Nephron progenitor cell (in vitro differentiated cells): ENCODE data around the gene IRAK3.

Experiments
- DNase-seq: peaks from one replicate; pipeline ENCODE4 v3.0.0; 2021
- H3K27ac Mint-ChIP-seq: 2 replicates; pipeline ENCODE4 v1.8.0; 2021; ENCODE audit warnings: mild to moderate bottlenecking, moderate library complexity, mixed read lengths
- H3K27me3 Mint-ChIP-seq: 2 replicates; pipeline ENCODE4 v1.8.0; 2021; ENCODE audit warnings: mild to moderate bottlenecking, low read depth, mixed read lengths; ENCODE audit not compliant: poor library complexity
- H3K36me3 Mint-ChIP-seq: 2 replicates; pipeline ENCODE4 v1.8.0; 2021; ENCODE audit warnings: low read depth, mixed read lengths
- H3K4me1 Mint-ChIP-seq: 2 replicates; pipeline ENCODE4 v1.8.0; 2021; ENCODE audit warnings: mixed read lengths
- H3K4me3 Mint-ChIP-seq: 2 replicates; pipeline ENCODE4 v1.8.0; 2021; ENCODE audit warnings: mild to moderate bottlenecking, moderate library complexity, mixed read lengths
- H3K9me3 Mint-ChIP-seq: 2 replicates; pipeline ENCODE4 v1.8.0; 2021; ENCODE audit warnings: mild to moderate bottlenecking, moderate library complexity, mixed read lengths
- CTCF ChIP-seq: fragments of 200-600 bp; sonication (generic); IDR thresholded peaks from 2 replicates; pipeline ENCODE4 v1.5.0; 2021; ENCODE audit warnings: antibody characterized with exemption

Gene IRAK3

DNA sequence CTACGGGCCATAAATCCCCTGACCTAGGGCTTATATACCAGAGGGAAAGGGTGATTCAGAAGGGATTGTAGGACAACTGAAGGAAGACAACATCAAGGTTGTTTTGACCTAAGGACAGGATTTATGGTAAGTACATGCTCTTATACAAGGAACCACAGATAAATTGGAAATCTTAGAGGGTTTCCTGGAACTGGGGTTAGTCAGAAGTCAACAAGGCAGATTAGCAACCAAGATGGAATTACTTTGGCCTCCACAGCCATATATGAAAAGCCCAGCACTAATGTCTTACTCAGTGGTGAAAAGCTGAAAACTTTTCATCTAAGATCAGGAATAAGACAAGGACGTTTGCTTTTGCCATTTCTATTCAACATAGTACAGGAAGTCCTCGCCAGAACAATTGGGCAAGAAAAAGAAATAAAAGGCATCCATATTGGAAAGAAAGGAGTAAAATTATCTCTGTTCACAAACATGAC, 24.6 kb upstream of the IRAK3 start:
- TF ChIP-seq CTCF: no peak
- no peak for DNase-seq

GRCh38 chr12:66165141-66165540, 23.9 kb upstream of the IRAK3 start:
- TF ChIP-seq CTCF: no peak
- no peak for DNase-seq
- Mint-ChIP-seq H3K27me3 (peaks cover 3% of the 10 kb centered on the region), H3K9me3 (peaks cover 76% of the 10 kb centered on the region), H3K4me1 (peaks cover 13% of the 10 kb centered on the region), H3K4me3 (no peak overlapping the region), H3K36me3 (peaks cover 69% of the 10 kb centered on the region), H3K27ac (no peak overlapping the region)

More for the DNA sequence above, 24.6 kb upstream of the IRAK3 start:
- H3K27me3 Mint-ChIP-seq: peaks cover 3% of the 10 kb centered on the region
- H3K27ac Mint-ChIP-seq: no peak overlapping the region
- H3K36me3 Mint-ChIP-seq: peaks cover 76% of the 10 kb centered on the region
- no peak overlapping the region for H3K4me3 Mint-ChIP-seq
- H3K9me3 Mint-ChIP-seq: peaks cover 72% of the 10 kb centered on the region
- H3K4me1 Mint-ChIP-seq: peaks cover 13% of the 10 kb centered on the region

GRCh38 chr12:66166561-66166960, 22.5 kb upstream of the IRAK3 start:
- DNase-seq: no peak
- peaks cover 65% of the 10 kb centered on the region for H3K36me3 Mint-ChIP-seq
- H3K27ac Mint-ChIP-seq: no peak overlapping the region
- peaks cover 3% of the 10 kb centered on the region for H3K27me3 Mint-ChIP-seq
- peaks cover 88% of the 10 kb centered on the region for H3K9me3 Mint-ChIP-seq
- no peak overlapping the region for H3K4me3 Mint-ChIP-seq
- H3K4me1 Mint-ChIP-seq: peaks cover 13% of the 10 kb centered on the region
- TF ChIP-seq CTCF: no peak

- Mint-ChIP-seq H3K4me1 (peaks cover 13% of the 10 kb centered on the region), H3K27ac (no peak overlapping the region), H3K36me3 (peaks cover 59% of the 10 kb centered on the region), H3K27me3 (peaks cover 3% of the 10 kb centered on the region), H3K9me3 (peaks cover 91% of the 10 kb centered on the region), H3K4me3 (peak overlapping the region; percentile 86)
- no peak for TF ChIP-seq CTCF
- no peak for DNase-seq
Measured at GRCh38 chr12:66168410-66168809, 20.6 kb upstream of the IRAK3 start.

GRCh38 chr12:66169221-66170170, 19.5 kb upstream of the IRAK3 start, which contains the start of gene TMBIM4:
Gene TMBIM4 (minus strand): TSS chr12:66169996. CDS start chr12:66169951, 45 bp downstream.
- H3K36me3 Mint-ChIP-seq: peaks cover 48% of the 10 kb centered on the region
- H3K27ac Mint-ChIP-seq: peak within 1 kb of the TSS; percentile 97
- H3K9me3 Mint-ChIP-seq: peaks cover 84% of the 10 kb centered on the region
- TF ChIP-seq CTCF: no peak
- peak; percentile 61 for DNase-seq
- peaks cover 3% of the 10 kb centered on the region for H3K27me3 Mint-ChIP-seq
- H3K4me3 Mint-ChIP-seq: peak within 1 kb of the TSS; percentile 86
- H3K4me1 Mint-ChIP-seq: peaks cover 13% of the 10 kb centered on the region
